ENCODE results near the gene KMT2C.

Gene KMT2C

DNA sequence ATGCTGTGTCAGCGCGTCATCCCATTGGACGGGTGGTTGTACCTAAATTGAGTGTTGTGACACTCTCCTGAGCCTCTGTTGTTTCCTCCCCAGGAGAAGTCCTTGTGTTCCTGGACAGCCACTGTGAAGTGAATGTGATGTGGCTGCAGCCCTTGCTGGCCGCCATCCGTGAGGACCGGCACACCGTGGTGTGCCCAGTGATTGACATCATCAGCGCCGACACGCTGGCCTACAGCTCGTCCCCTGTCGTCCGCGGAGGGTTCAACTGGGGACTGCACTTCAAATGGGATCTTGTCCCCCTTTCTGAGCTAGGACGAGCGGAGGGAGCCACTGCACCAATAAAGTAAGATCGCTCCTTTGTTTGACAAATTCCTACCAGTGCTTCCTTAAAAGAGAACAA lies 327.9 kb downstream of the KMT2C start:
- DNase-seq (ENCODE audit: low spot score): no peak

DNA sequence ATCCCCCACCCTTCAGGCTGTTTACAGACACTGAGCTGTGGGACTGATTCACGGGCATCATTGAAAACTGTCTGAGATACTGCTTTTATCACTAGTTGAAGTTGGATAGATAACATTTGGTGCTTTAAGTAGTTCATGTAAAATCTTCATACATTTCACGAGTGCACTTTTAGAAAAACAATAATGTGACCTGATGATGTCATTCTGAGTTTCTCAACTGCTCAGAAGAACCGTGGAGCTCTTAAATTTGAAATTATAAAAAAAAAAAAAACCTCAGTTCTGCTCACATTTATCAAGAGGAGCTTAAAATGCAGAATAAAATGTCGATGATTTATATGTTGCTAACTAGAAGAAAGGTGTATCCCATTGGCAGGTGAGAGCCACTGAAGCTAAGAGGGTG lies 328.8 kb downstream of the KMT2C start:
- no peak for DNase-seq (ENCODE audit: low spot score)

DNA sequence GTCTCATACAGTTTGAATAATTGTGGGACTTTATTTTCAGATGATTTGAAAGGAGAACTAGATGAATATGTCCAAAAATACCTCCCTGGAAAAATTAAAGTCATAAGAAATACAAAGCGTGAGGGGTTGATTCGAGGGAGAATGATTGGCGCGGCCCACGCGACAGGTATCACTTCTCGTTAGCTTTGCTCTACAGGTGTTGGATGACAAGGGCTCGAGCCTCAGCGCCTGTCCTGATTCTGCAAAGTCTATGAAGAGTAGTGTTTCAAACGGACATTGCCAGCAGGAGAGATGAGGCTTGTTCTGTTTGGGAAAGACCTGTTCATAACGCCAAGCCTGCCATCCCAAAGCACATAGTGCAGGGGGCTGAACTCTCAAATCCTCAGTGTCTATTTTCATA lies 330.6 kb downstream of the KMT2C start:
- no peak for DNase-seq (ENCODE audit: low spot score)

DNA sequence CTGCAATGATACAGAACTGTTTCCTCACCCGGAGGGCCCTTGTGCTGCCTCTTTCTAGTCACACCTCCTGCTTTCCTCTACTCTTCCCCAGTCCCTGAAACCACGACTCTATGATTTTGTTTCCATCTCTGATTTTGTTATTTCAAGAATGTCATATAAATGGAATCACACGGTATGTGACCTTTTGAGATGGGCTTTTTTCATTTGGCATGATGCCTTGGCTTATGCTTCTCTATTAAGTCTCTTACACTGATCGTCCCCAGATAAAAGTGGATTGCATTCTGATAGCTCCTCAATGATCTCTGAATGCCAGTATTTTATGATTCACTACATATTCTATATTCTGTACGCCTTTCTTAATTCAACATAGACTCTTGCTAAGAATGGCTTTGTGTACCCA lies 332.1 kb downstream of the KMT2C start:
- DNase-seq (ENCODE audit: low spot score): no peak

- no peak for DNase-seq (ENCODE audit: low spot score)
Measured at GRCh38 chr7:152103066-152103465, 332.7 kb downstream of the KMT2C start.

- DNase-seq (ENCODE audit: low spot score): no peak
Measured at GRCh38 chr7:152097330-152097729, 338.5 kb downstream of the KMT2C start.

DNA sequence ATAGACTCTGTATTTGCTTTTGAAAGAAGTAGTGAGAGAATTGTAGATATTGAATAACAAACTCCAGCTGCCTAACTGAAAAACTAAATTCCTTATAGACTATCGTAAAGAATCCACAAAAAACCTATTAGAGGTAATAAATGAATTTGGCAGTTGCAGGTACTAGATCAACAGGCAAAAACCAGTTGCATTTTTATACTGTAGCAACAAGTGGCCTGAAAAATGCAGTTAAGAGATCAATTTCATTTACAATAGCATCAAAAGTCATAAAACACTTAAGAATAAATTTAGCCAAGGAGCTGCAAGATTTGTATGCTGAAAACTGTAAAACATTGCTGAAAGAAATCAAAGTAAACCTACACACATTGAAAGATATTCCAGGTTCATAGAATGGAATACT lies 340.0 kb downstream of the KMT2C start:
- no peak for DNase-seq (ENCODE audit: low spot score)

- no peak for DNase-seq (ENCODE audit: low spot score)
Measured at GRCh38 chr7:152093717-152094116, 342.1 kb downstream of the KMT2C start.

GRCh38 chr7:152090747-152091146 lies 345.1 kb downstream of the KMT2C start:
- no peak for DNase-seq (ENCODE audit: low spot score)

- no peak for DNase-seq (ENCODE audit: low spot score)
Measured at GRCh38 chr7:152089183-152089582, 346.6 kb downstream of the KMT2C start.

- DNase-seq (ENCODE audit: low spot score): no peak
Measured at GRCh38 chr7:152086513-152086912, 349.3 kb downstream of the KMT2C start.

DNA sequence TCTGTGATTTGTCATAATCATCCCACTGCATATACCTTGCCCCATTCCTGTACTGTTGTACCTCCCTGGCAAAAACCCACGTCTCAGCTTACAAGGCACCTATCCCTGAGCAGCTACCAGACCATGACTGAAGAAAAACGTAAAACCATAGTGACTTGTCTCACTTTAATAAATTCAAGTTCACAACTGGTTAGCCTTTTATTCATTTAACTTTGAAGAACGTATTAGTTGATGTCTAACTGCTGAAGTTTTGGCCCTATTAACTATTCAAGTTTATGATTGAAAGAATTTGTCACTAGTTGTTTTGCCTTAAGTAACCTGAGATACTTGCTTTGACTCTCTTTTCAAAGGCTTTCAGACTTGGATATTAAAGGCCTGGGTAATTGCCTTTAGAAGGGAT lies 350.7 kb downstream of the KMT2C start:
- DNase-seq (ENCODE audit: low spot score): no peak

Data from activated CD4-positive, alpha-beta T cell treated with anti-CD3 and anti-CD28 coated beads, Interleukin-2, Interleukin-4, amounts not matched to agents 100 ng/mL and 50 ng/mL, durations not matched to agents 16 hours and 8 hours (primary cell).